Measurements from ENCODE around the gene ATF4. TPM values are rescaled to one million over a fixed set of nuclear protein-coding genes. Genes with fewer than 3 reads are reported as not detected.
A peak's percentile ranks its signal among the peaks of the same experiment; 100 is the strongest.

The ATF4 gene
- polyA plus RNA-seq, 1 experiment = 886 TPM

- POLR2A ChIA-PET = no interaction called here
- DNase-seq (ENCODE audit: low read depth) = no peak
- Histone ChIP-seq H3K36me3 (ENCODE audit: control insufficient read depth, insufficient read depth, low read length) (no peaks in the 10 kb centered on the region), H3K27me3 (ENCODE audit: control insufficient read depth, insufficient read depth, low read length) (peaks cover 40% of the 10 kb centered on the region), H3K4me3 (ENCODE audit: low read depth, low read length) (no peak overlapping the region)
- TF ChIP-seq, protein P1, sequence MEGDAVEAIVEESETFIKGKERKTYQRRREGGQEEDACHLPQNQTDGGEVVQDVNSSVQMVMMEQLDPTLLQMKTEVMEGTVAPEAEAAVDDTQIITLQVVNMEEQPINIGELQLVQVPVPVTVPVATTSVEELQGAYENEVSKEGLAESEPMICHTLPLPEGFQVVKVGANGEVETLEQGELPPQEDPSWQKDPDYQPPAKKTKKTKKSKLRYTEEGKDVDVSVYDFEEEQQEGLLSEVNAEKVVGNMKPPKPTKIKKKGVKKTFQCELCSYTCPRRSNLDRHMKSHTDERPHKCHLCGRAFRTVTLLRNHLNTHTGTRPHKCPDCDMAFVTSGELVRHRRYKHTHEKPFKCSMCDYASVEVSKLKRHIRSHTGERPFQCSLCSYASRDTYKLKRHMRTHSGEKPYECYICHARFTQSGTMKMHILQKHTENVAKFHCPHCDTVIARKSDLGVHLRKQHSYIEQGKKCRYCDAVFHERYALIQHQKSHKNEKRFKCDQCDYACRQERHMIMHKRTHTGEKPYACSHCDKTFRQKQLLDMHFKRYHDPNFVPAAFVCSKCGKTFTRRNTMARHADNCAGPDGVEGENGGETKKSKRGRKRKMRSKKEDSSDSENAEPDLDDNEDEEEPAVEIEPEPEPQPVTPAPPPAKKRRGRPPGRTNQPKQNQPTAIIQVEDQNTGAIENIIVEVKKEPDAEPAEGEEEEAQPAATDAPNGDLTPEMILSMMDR (IDR thresholded peaks at IDR 0.05; ENCODE audit: insufficient read depth, low read depth, low read length) = no peak
- CTCF ChIA-PET = interaction anchor here (0.8 to 1.5 kb wide), 2 partner anchors 23 to 468 kb away, joined by 4 to 5 read pairs; no protein-coding TSS in a partner anchor
Measured at GRCh38 chr22:39556970-39557841, 36.8 kb downstream of the ATF4 start.

DNA sequence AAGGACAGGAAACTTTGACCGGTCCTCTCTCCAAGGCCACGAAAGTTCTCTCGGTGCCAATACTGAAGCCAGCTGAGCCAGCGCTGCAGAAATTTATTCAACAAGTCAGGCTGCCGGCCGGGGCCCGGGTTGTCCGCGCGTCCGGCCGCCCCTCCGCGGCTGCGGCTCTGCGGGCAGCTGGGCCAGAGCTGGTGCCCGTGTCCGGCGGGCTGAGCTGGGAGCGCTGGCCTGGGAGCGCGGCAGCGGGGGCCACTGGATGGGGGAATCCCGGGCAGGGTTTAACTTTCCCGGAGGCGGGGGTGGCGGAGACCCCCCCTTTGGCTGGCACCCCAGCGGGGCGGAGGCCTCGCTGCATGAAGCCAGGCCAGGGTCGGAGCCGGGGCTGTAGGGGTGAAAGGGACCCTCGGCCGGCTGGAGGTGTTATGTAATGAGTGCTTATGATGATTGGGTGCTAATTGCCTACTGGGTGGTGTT, 37.9 kb downstream of the ATF4 start:
- Histone ChIP-seq H3K27me3 (ENCODE audit: control insufficient read depth, insufficient read depth, low read length) (peaks cover 40% of the 10 kb centered on the region), H3K4me3 (ENCODE audit: low read depth, low read length) (no peak overlapping the region), H3K36me3 (ENCODE audit: control insufficient read depth, insufficient read depth, low read length) (no peaks in the 10 kb centered on the region)
- CTCF ChIA-PET = interaction anchor here (0.6 to 2.9 kb wide), 4 partner anchors 15 to 790 kb away, joined by 3 to 14 read pairs (median 4); no protein-coding TSS in a partner anchor
- POLR2A ChIA-PET = no interaction called here
- no peak for DNase-seq (ENCODE audit: low read depth)
- TF ChIP-seq, protein P1 (IDR thresholded peaks at IDR 0.05; ENCODE audit: insufficient read depth, low read depth, low read length) = no peak

- ChIA-PET POLR2A (no interaction called here), CTCF (interaction anchor here (0.6 to 2.9 kb wide), 5 partner anchors 11 to 790 kb away, joined by 3 to 14 read pairs (median 3); no protein-coding TSS in a partner anchor)
- H3K27me3 ChIP-seq (ENCODE audit: control insufficient read depth, insufficient read depth, low read length) = peaks cover 40% of the 10 kb centered on the region
- DNase-seq (ENCODE audit: low read depth) = no peak
- TF ChIP-seq, protein P1 (IDR thresholded peaks at IDR 0.05; ENCODE audit: insufficient read depth, low read depth, low read length) = no peak
- H3K4me3 ChIP-seq (ENCODE audit: low read depth, low read length) = no peak overlapping the region
- no peaks in the 10 kb centered on the region for H3K36me3 ChIP-seq (ENCODE audit: control insufficient read depth, insufficient read depth, low read length)
Measured at GRCh38 chr22:39558950-39559349, 38.6 kb downstream of the ATF4 start.

- TF ChIP-seq, protein P1 (IDR thresholded peaks at IDR 0.05; ENCODE audit: insufficient read depth, low read depth, low read length) = peak; percentile 61
- ChIA-PET CTCF (interaction anchor here (0.9 to 2.9 kb wide), 5 partner anchors 8 to 465 kb away, joined by 3 to 14 read pairs (median 5); no protein-coding TSS in a partner anchor), POLR2A (no interaction called here)
- Histone ChIP-seq H3K36me3 (ENCODE audit: control insufficient read depth, insufficient read depth, low read length) (no peaks in the 10 kb centered on the region), H3K4me3 (ENCODE audit: low read depth, low read length) (no peak overlapping the region), H3K27me3 (ENCODE audit: control insufficient read depth, insufficient read depth, low read length) (peaks cover 40% of the 10 kb centered on the region)
- no peak for DNase-seq (ENCODE audit: low read depth)
Measured at GRCh38 chr22:39559456-39560105, 39.2 kb downstream of the ATF4 start.

DNA sequence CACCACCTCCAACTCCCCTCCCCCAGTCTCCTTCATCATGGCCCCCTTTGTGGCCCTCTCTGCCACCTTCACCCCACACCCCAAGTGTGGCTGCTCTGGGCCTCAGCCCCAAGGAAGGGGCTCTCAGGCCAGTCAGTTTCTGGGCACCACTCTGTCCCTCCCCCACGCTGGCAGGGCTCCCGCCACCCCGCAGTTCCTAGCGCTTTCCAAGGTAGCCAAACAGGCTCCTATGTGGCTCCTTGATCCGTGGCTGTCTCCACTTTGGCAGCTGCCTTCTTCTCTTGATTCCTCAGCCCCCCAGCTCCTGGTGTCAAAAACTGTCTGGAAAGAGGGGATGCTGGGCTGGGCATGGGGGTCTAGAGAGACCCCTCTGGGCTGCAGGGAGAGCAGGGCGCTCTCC, 39.8 kb downstream of the ATF4 start:
- Histone ChIP-seq H3K36me3 (ENCODE audit: control insufficient read depth, insufficient read depth, low read length) (no peaks in the 10 kb centered on the region), H3K4me3 (ENCODE audit: low read depth, low read length) (no peak overlapping the region), H3K27me3 (ENCODE audit: control insufficient read depth, insufficient read depth, low read length) (peaks cover 40% of the 10 kb centered on the region)
- CTCF ChIA-PET = interaction anchor here (1.3 to 2.9 kb wide), 3 partner anchors 9 to 465 kb away, joined by 5 to 14 read pairs (median 6); no protein-coding TSS in a partner anchor
- DNase-seq (ENCODE audit: low read depth) = no peak
- POLR2A ChIA-PET = no interaction called here
- TF ChIP-seq, protein P1 (IDR thresholded peaks at IDR 0.05; ENCODE audit: insufficient read depth, low read depth, low read length) = no peak
